Activated T-helper 17 cell treated with anti-CD3 and anti-CD28 coated beads, Interleukin-2, amount 50 U/mL, for 72 hours (primary cell): ENCODE results near the gene SGK1. TPM values are rescaled to one million over a fixed set of nuclear protein-coding genes. Genes with fewer than 3 reads are reported as not detected.
"Not testable (repeated sequence)": the region's sequence is repeated elsewhere in the genome, so short reads cannot be mapped to it uniquely, and the experiment has no call there.

Experiments used
- ATAC-seq: fragments of 150-1000 bp; cut with Tn5 transposase; replicated peaks from 2 replicates; pipeline ENCODE4 v1.10.0; 2021; ENCODE audit warnings: mild to moderate bottlenecking, moderate library complexity
- H3K27ac Mint-ChIP-seq: one replicate; pipeline ENCODE4 v1.8.0; 2022; ENCODE audit warnings: mixed read lengths
- H3K27me3 Mint-ChIP-seq: one replicate; pipeline ENCODE4 v1.8.0; 2022; ENCODE audit warnings: mixed read lengths
- H3K36me3 Mint-ChIP-seq: one replicate; pipeline ENCODE4 v1.8.0; 2022; ENCODE audit warnings: low read depth, mild to moderate bottlenecking, mixed read lengths
- H3K4me1 Mint-ChIP-seq: one replicate; pipeline ENCODE4 v1.8.0; 2022; ENCODE audit warnings: mixed read lengths
- H3K4me3 Mint-ChIP-seq: one replicate; pipeline ENCODE4 v1.8.0; 2022; ENCODE audit warnings: mild to moderate bottlenecking, mixed read lengths
- H3K9me3 Mint-ChIP-seq: one replicate; pipeline ENCODE4 v1.8.0; 2022; ENCODE audit warnings: mixed read lengths
- total RNA-seq, 2 donors: library from RNA; stranded (reverse); gene quantifications; one replicate each; pipeline ENCODE4 v1.2.3, GENCODE V29; 2022

The SGK1 gene
- total RNA-seq, 2 donors from 2014 or later = 29.7 to 51.5 TPM

DNA sequence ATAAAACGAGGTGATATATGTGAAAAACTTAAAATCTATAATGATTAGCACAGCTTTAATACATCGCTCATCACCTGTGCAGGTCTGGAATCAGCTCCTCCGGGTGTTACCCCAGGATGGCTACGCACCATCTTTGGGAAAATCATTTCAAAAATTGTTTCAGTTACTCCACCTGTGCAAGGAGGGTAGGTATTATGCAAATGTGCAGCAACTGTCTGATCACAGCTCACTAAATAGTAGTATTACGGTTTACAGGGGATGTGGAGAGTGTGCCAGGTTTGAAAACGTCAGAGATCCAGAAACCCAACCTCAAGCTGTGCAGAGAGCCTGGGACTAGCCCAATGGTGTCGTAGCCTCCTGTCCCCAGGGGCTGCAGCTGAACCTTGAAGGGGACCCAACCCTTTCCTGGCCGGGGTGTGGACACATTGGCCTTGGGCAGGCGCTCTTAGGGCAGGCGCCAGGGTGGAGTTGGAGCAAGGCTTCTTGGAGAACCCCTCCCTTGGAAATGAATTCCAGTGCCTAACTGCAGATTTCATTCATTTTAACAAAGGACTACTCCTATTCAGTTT, 24.2 kb upstream of the SGK1 start:
- no peak for ATAC-seq
- no peak overlapping the region for H3K27ac Mint-ChIP-seq
- no peaks in the 10 kb centered on the region for H3K36me3 Mint-ChIP-seq

GRCh38 chr6:134340179-134340975, 22.5 kb upstream of the SGK1 start:
- H3K27ac Mint-ChIP-seq = no peak overlapping the region
- H3K9me3 Mint-ChIP-seq = peaks cover 5% of the 10 kb centered on the region
- no peaks in the 10 kb centered on the region for H3K36me3 Mint-ChIP-seq
- no peak overlapping the region for H3K4me3 Mint-ChIP-seq
- peaks cover 5% of the 10 kb centered on the region for H3K4me1 Mint-ChIP-seq
- H3K27me3 Mint-ChIP-seq = no peaks in the 10 kb centered on the region
- ATAC-seq = no peak

More for the DNA sequence above, 24.2 kb upstream of the SGK1 start:
- Mint-ChIP-seq H3K9me3 (peaks cover 5% of the 10 kb centered on the region), H3K4me1 (peaks cover 9% of the 10 kb centered on the region), H3K27me3 (no peaks in the 10 kb centered on the region), H3K4me3 (no peak overlapping the region)

- no peak overlapping the region for H3K4me3 Mint-ChIP-seq
- H3K27ac Mint-ChIP-seq = no peak overlapping the region
- H3K27me3 Mint-ChIP-seq = no peaks in the 10 kb centered on the region
- no peak for ATAC-seq
- no peaks in the 10 kb centered on the region for H3K36me3 Mint-ChIP-seq
- peaks cover 5% of the 10 kb centered on the region for H3K4me1 Mint-ChIP-seq
- H3K9me3 Mint-ChIP-seq = peaks cover 5% of the 10 kb centered on the region
These were observed 21.3 kb upstream of the SGK1 start for GRCh38 chr6:134339216-134339615.

GRCh38 chr6:134331256-134331655, 13.3 kb upstream of the SGK1 start:
- peaks cover 11% of the 10 kb centered on the region for H3K4me1 Mint-ChIP-seq
- H3K27ac Mint-ChIP-seq = no peak overlapping the region
- no peaks in the 10 kb centered on the region for H3K36me3 Mint-ChIP-seq
- ATAC-seq = peak; percentile 53
- no peak overlapping the region for H3K4me3 Mint-ChIP-seq
- H3K9me3 Mint-ChIP-seq = no peaks in the 10 kb centered on the region
- H3K27me3 Mint-ChIP-seq = no peaks in the 10 kb centered on the region

DNA sequence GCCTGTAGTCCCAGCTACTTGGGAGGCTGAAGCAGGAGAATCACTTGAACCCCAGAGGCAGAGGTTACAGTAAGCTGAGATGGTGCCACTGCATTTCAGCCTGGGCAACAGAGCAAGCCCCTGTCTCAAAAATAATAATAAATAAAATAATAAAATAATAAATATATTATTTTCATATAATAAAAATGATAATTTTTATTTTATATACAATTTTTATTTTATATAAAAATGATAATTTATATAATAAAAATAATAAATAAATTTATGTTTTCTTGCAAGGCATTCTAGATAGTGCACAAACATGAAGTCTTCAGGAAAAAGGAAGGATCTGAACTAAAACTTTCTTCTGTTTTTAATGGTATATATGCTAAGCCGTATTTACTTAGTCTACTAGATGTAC, 12.6 kb upstream of the SGK1 start:
- Mint-ChIP-seq H3K4me3 (no peak overlapping the region), H3K27me3 (no peaks in the 10 kb centered on the region), H3K4me1 (peaks cover 11% of the 10 kb centered on the region), H3K36me3 (no peaks in the 10 kb centered on the region), H3K27ac (no peak overlapping the region), H3K9me3 (no peaks in the 10 kb centered on the region)
- no peak for ATAC-seq

DNA sequence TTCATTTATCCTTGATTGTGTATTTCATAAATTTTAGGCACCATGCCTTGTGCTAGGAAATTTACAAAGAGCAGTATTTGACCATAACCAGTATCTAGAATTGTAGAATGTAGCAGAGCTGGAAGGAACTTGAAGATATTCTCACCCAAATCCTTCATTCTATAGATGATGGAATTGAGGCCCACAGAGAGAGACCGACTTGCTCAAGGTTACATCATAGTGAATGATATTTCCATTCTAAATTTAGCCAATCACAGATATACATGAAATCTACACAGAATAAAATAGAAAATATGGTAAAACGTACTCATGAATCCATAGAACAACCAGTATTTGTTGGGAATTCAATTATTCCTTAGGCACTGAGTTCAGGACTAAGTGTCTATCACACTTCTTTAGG, 10.9 kb upstream of the SGK1 start:
- Mint-ChIP-seq H3K9me3 (no peaks in the 10 kb centered on the region), H3K36me3 (no peaks in the 10 kb centered on the region), H3K4me3 (no peak overlapping the region), H3K27me3 (no peaks in the 10 kb centered on the region), H3K27ac (no peak overlapping the region), H3K4me1 (peaks cover 11% of the 10 kb centered on the region)
- no peak for ATAC-seq

DNA sequence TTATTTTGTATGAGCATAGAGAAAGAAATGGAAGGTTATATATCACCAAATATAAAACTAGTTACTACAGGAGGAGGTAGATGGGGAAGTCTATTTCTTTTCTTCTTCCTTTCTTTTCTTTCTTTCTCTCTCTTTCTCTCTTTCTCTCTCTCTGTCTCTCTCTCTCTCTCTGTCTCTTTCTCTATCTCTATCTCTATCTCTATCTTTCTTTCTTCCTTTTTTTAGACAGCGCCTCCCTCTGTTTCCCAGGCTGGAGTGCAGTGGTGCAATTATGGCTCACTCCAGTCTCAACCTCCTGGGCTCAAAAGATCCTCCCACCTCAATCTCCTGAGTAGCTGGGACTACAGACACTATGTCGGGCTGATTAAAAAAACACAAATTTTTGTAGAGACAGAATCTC, 10.2 kb upstream of the SGK1 start:
- H3K4me3 Mint-ChIP-seq = no peak overlapping the region
- no peak for ATAC-seq
- no peaks in the 10 kb centered on the region for H3K27me3 Mint-ChIP-seq
- no peaks in the 10 kb centered on the region for H3K36me3 Mint-ChIP-seq
- no peaks in the 10 kb centered on the region for H3K9me3 Mint-ChIP-seq
- H3K27ac Mint-ChIP-seq = no peak overlapping the region
- H3K4me1 Mint-ChIP-seq = peaks cover 11% of the 10 kb centered on the region

DNA sequence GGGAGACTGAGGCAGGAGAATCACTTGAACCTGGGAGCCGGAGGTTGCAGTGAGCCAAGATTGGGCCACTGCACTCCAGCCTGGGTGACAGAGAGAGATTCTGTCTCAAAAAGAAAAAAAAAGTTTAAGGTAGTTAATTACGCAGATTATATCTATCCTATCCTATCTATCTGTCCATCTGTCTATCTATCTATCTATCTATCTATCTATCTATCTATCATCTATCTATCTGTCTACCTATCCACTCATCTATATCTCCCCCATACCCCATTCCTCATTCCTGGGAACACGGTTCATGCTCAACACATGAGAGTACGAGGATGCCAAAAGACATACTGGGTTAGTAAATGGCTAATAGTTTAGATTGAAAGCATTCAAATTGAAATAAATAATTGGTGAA, 8.3 kb upstream of the SGK1 start:
- not testable (repeated sequence) for ATAC-seq, H3K27ac Mint-ChIP-seq, H3K27me3 Mint-ChIP-seq, H3K36me3 Mint-ChIP-seq, H3K9me3 Mint-ChIP-seq, H3K4me3 Mint-ChIP-seq, H3K4me1 Mint-ChIP-seq

DNA sequence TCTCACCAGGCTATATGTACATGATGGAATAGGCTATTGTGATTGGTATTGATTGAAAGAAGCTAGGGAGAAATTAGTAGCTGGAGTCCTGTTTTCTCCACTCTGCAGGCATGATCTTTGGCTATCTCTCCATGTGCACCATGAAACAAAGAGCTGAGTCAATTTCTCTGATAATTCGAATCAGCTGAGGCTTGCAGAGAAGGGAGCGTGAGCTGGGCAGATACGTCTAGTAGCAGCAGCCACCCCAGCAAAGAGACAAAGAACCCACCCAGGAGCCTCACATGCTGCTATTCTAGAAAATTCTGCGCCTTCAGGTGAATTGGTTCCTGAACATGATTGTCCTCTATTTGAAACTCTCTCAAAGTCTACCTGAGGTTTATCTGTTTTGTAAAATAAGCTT, 6.9 kb upstream of the SGK1 start:
- H3K9me3 Mint-ChIP-seq = peaks cover 4% of the 10 kb centered on the region
- H3K27ac Mint-ChIP-seq = no peak overlapping the region
- no peaks in the 10 kb centered on the region for H3K4me1 Mint-ChIP-seq
- no peak for ATAC-seq
- H3K36me3 Mint-ChIP-seq = no peaks in the 10 kb centered on the region
- no peak overlapping the region for H3K4me3 Mint-ChIP-seq
- H3K27me3 Mint-ChIP-seq = peaks cover 2% of the 10 kb centered on the region

DNA sequence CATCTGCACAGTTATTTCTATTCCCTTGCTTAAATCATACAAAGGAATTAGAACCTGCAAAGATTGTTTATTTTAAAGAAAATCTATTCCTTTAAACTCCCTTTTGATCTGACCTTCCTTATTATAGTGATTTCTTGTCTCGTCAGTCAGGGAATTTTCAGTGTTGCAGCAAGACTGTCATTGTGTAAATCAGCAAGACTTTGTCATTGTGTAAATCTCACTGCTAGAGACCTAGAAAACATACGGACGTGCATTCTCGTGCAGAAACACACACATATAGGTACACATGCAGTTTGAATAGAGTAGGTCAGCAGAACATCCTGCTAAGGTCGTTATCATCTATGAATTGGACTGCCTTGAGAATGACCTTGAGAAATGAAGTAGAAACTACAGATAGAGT, 6.2 kb upstream of the SGK1 start:
- peaks cover 4% of the 10 kb centered on the region for H3K9me3 Mint-ChIP-seq
- no peak overlapping the region for H3K4me3 Mint-ChIP-seq
- H3K4me1 Mint-ChIP-seq = no peaks in the 10 kb centered on the region
- H3K27me3 Mint-ChIP-seq = peaks cover 5% of the 10 kb centered on the region
- H3K27ac Mint-ChIP-seq = no peak overlapping the region
- H3K36me3 Mint-ChIP-seq = no peaks in the 10 kb centered on the region
- ATAC-seq = no peak

GRCh38 chr6:134323698-134324097, 5.8 kb upstream of the SGK1 start:
- H3K36me3 Mint-ChIP-seq = no peaks in the 10 kb centered on the region
- H3K4me1 Mint-ChIP-seq = no peaks in the 10 kb centered on the region
- H3K9me3 Mint-ChIP-seq = peaks cover 4% of the 10 kb centered on the region
- no peak for ATAC-seq
- H3K27ac Mint-ChIP-seq = no peak overlapping the region
- peaks cover 9% of the 10 kb centered on the region for H3K27me3 Mint-ChIP-seq
- H3K4me3 Mint-ChIP-seq = no peak overlapping the region

GRCh38 chr6:134323294-134323693, 5.4 kb upstream of the SGK1 start:
- Mint-ChIP-seq H3K27me3 (peaks cover 10% of the 10 kb centered on the region), H3K4me3 (no peak overlapping the region), H3K27ac (no peak overlapping the region), H3K4me1 (no peaks in the 10 kb centered on the region), H3K36me3 (no peaks in the 10 kb centered on the region), H3K9me3 (peaks cover 4% of the 10 kb centered on the region)
- no peak for ATAC-seq

- no peaks in the 10 kb centered on the region for H3K36me3 Mint-ChIP-seq
- H3K4me3 Mint-ChIP-seq = no peak overlapping the region
- H3K9me3 Mint-ChIP-seq = peaks cover 4% of the 10 kb centered on the region
- no peak overlapping the region for H3K27ac Mint-ChIP-seq
- peaks cover 21% of the 10 kb centered on the region for H3K27me3 Mint-ChIP-seq
- H3K4me1 Mint-ChIP-seq = peaks cover 6% of the 10 kb centered on the region
- ATAC-seq = no peak
These were observed 4.3 kb upstream of the SGK1 start for GRCh38 chr6:134322216-134322615.

- Mint-ChIP-seq H3K4me3 (no peak overlapping the region), H3K4me1 (peaks cover 6% of the 10 kb centered on the region), H3K36me3 (no peaks in the 10 kb centered on the region), H3K27me3 (peaks cover 27% of the 10 kb centered on the region), H3K27ac (no peak overlapping the region), H3K9me3 (peaks cover 4% of the 10 kb centered on the region)
- no peak for ATAC-seq
These were observed 3.3 kb upstream of the SGK1 start for GRCh38 chr6:134321246-134321645.

GRCh38 chr6:134319686-134320085, 1.8 kb upstream of the SGK1 start:
- not testable (repeated sequence) for H3K9me3 Mint-ChIP-seq, H3K4me3 Mint-ChIP-seq, ATAC-seq, H3K27ac Mint-ChIP-seq, H3K4me1 Mint-ChIP-seq, H3K36me3 Mint-ChIP-seq
- peaks cover 30% of the 10 kb centered on the region for H3K27me3 Mint-ChIP-seq
